H1 (cell line): Measurements from ENCODE around the gene RRBP1. TPM values are rescaled to one million over a fixed set of nuclear protein-coding genes. Genes with fewer than 3 reads are reported as not detected.

Experiments used
- CTCF ChIA-PET: fragments of 300-600 bp; sonication (Branson Sonifier 250); formaldehyde crosslinking; loops from one replicate; lab custom pipeline; 2021; ENCODE audit not compliant: partially characterized antibody; lab: Charles Lee
- POLR2A ChIA-PET: fragments of 300-600 bp; sonication (Branson Sonifier 250); formaldehyde crosslinking; loops from one replicate; lab custom pipeline; 2021; ENCODE audit warnings: inconsistent platforms; ENCODE audit not compliant: partially characterized antibody; lab: Charles Lee
- DNase-seq, 2 experiments: peaks; one replicate each; pipeline versions ENCODE4 v3.0.0 to v3.0.0-alpha.2; 2010 to 2022; ENCODE audit warnings: low spot score in 2 of 2, low read depth in 1 of 2, mixed read lengths in 1 of 2
- FAIRE-seq: peaks from 2 replicates; lab custom pipeline; 2011; peaks lifted over from hg19 to GRCh38; lab: Jason Lieb, UNC
- H2AFZ ChIP-seq: 2 replicates; pipeline ENCODE4 v1.8.1; 2012; ENCODE audit warnings: low read length, inconsistent platforms
- H2AK5ac ChIP-seq: 2 replicates; pipeline ENCODE4 v1.6.1; 2013; ENCODE audit warnings: low read depth, low read length
- H2BK120ac ChIP-seq: replicated peaks from 2 replicates; pipeline ENCODE3; 2013; ENCODE audit warnings: low read depth, low read length, inconsistent platforms
- H2BK12ac ChIP-seq: 2 replicates; pipeline ENCODE4 v1.6.1; 2013; ENCODE audit warnings: low read depth, low read length
- H2BK15ac ChIP-seq: 2 replicates; pipeline ENCODE4 v1.6.1; 2013; ENCODE audit warnings: low read length
- H2BK20ac ChIP-seq: 2 replicates; pipeline ENCODE4 v1.6.1; 2013; ENCODE audit warnings: low read length
- H2BK5ac ChIP-seq: 2 replicates; pipeline ENCODE4 v1.6.1; 2013; ENCODE audit warnings: low read depth, low read length
- H3K14ac ChIP-seq: 2 replicates; pipeline ENCODE4 v1.6.1; 2013; ENCODE audit warnings: inconsistent platforms; ENCODE audit not compliant: insufficient read length
- H3K18ac ChIP-seq: 2 replicates; pipeline ENCODE4 v1.6.1; 2013; ENCODE audit warnings: low read length; ENCODE audit errors: extremely low read depth
- H3K23ac ChIP-seq: 2 replicates; pipeline ENCODE4 v1.6.1; 2013; ENCODE audit warnings: inconsistent platforms; ENCODE audit not compliant: insufficient read length
- H3K23me2 ChIP-seq: 2 replicates; pipeline ENCODE4 v1.6.1; 2013; ENCODE audit warnings: low read depth, low read length
- H3K27ac ChIP-seq: 2 replicates; pipeline ENCODE4 v1.6.1; 2011; ENCODE audit warnings: low read depth, low read length, inconsistent platforms
- H3K27me3 ChIP-seq, 4 experiments: replicated peaks in 1 of 4; 1 replicate in 1 of 4; 2 replicates in 3 of 4; pipeline versions ENCODE4 v1.6.1 to v1.8.1; 2011 to 2013; ENCODE audit warnings: low read length in 3 of 4, mild to moderate bottlenecking in 3 of 4, inconsistent platforms in 2 of 4, mixed read lengths in 2 of 4, moderate library complexity in 1 of 4; ENCODE audit not compliant: control insufficient read depth in 3 of 4, insufficient read depth in 3 of 4; ENCODE audit errors: extremely low read depth in 1 of 4
- H3K36me3 ChIP-seq, 4 experiments: 2 replicates each; pipeline versions ENCODE4 v1.6.1 to v1.8.1; 2011 to 2013; ENCODE audit warnings: mild to moderate bottlenecking in 4 of 4, low read length in 3 of 4, moderate library complexity in 2 of 4, control low read depth in 1 of 4, inconsistent platforms in 1 of 4; ENCODE audit not compliant: insufficient read depth in 4 of 4, control insufficient read depth in 2 of 4
- H3K4ac ChIP-seq: replicated peaks from 2 replicates; pipeline ENCODE3; 2013; ENCODE audit warnings: low read length, low read depth, mixed read lengths, inconsistent platforms; ENCODE audit not compliant: insufficient read length
- H3K4me1 ChIP-seq, 4 experiments: replicated peaks in 1 of 4; 1 replicate in 1 of 4; 2 replicates in 3 of 4; pipeline versions ENCODE4 v1.6.1 to v1.8.1; 2011 to 2013; ENCODE audit warnings: low read length in 3 of 4, inconsistent platforms in 2 of 4, mixed read lengths in 1 of 4; ENCODE audit not compliant: insufficient read depth in 4 of 4, control insufficient read depth in 3 of 4
- H3K4me2 ChIP-seq, 2 experiments: 2 replicates each; pipeline versions ENCODE4 v1.6.1 to v1.8.1; 2011 to 2013; ENCODE audit warnings: low read depth in 2 of 2, low read length in 2 of 2, control low read depth in 1 of 2, inconsistent platforms in 1 of 2, mild to moderate bottlenecking in 1 of 2; ENCODE audit not compliant: insufficient read depth in 1 of 2
- H3K4me3 ChIP-seq, 4 experiments: fragments of 200-600, 300-600 bp in 1 of 4; sonication (generic), shearing (Covaris generic), sonication (Bioruptor Twin) in 1 of 4; 2 replicates each; pipeline versions ENCODE4 v1.5.1 to v1.8.1; 2011 to 2016; ENCODE audit warnings: low read length in 4 of 4, low read depth in 3 of 4, control low read depth in 2 of 4, inconsistent platforms in 2 of 4, mild to moderate bottlenecking in 2 of 4, mixed read lengths in 1 of 4, moderate library complexity in 1 of 4; ENCODE audit not compliant: insufficient read depth in 2 of 4; ENCODE audit errors: extremely low read depth in 1 of 4
- H3K56ac ChIP-seq: replicated peaks from 2 replicates; pipeline ENCODE3; 2013; ENCODE audit warnings: low read depth, mild to moderate bottlenecking, mixed read lengths, low read length, inconsistent platforms; ENCODE audit not compliant: insufficient read length
- H3K79me1 ChIP-seq: 2 replicates; pipeline ENCODE4 v1.6.1; 2013; ENCODE audit warnings: low read depth, low read length, control low read depth
- H3K79me2 ChIP-seq, 2 experiments: 2 replicates each; pipeline versions ENCODE4 v1.6.1 to v1.8.1; 2012 to 2013; ENCODE audit warnings: low read length in 2 of 2, mild to moderate bottlenecking in 2 of 2, inconsistent platforms in 1 of 2; ENCODE audit not compliant: insufficient read depth in 2 of 2, control insufficient read depth in 1 of 2
- H3K9ac ChIP-seq, 4 experiments: replicated peaks in 1 of 4; 1 replicate in 1 of 4; 2 replicates in 3 of 4; pipeline versions ENCODE4 v1.6.1 to v1.8.1; 2011 to 2013; ENCODE audit warnings: low read depth in 3 of 4, low read length in 3 of 4, control low read depth in 2 of 4, mild to moderate bottlenecking in 2 of 4, moderate library complexity in 2 of 4, inconsistent platforms in 1 of 4; ENCODE audit errors: extremely low read depth in 1 of 4
- H3K9me3 ChIP-seq, 2 experiments: 2 replicates each; pipeline versions ENCODE4 v1.6.1 to v1.8.1; 2012 to 2013; ENCODE audit warnings: mild to moderate bottlenecking in 2 of 2, moderate library complexity in 2 of 2, control low read depth in 1 of 2, inconsistent platforms in 1 of 2, low read depth in 1 of 2, low read length in 1 of 2, mixed read lengths in 1 of 2; ENCODE audit not compliant: insufficient read depth in 2 of 2
- H4K20me1 ChIP-seq, 2 experiments: replicated peaks in 1 of 2; 2 replicates each; pipeline versions ENCODE3 to v1.8.1; 2011 to 2013; ENCODE audit warnings: inconsistent platforms in 2 of 2, low read length in 2 of 2, mild to moderate bottlenecking in 1 of 2; ENCODE audit not compliant: insufficient read depth in 2 of 2, control insufficient read depth in 1 of 2
- H4K5ac ChIP-seq: 2 replicates; pipeline ENCODE4 v1.6.1; 2013; ENCODE audit warnings: low read length, low read depth, mixed read lengths, inconsistent platforms; ENCODE audit not compliant: insufficient read length
- H4K8ac ChIP-seq: 2 replicates; pipeline ENCODE4 v1.8.0; 2013; ENCODE audit warnings: mild to moderate bottlenecking, moderate library complexity, low read length, inconsistent platforms; ENCODE audit not compliant: insufficient read depth; ENCODE audit errors: extremely low read depth
- H4K91ac ChIP-seq: replicated peaks from 2 replicates; pipeline ENCODE3; 2013; ENCODE audit warnings: low read length, mixed read lengths, inconsistent platforms; ENCODE audit not compliant: insufficient read length
- CBX5 ChIP-seq: fragments of 300-800, 300-1000 bp; sonication (generic); IDR thresholded peaks from 2 replicates; pipeline ENCODE4 v1.7.1; 2016; ENCODE audit warnings: antibody characterized with exemption, low read length, low read depth
- CEBPB ChIP-seq: IDR thresholded peaks from 2 replicates; pipeline ENCODE4 v1.6.1; 2012; ENCODE audit warnings: low read depth, low read length
- SAP30 ChIP-seq: fragments of 300-600 bp; sonication (generic); IDR thresholded peaks from 2 replicates; pipeline ENCODE4 v1.7.1; 2012; ENCODE audit warnings: low read length, moderate library complexity, mild to moderate bottlenecking, inconsistent platforms; ENCODE audit not compliant: insufficient read depth, insufficient replicate concordance
- USF2 ChIP-seq: IDR thresholded peaks from 2 replicates; pipeline ENCODE4 v1.6.1; 2011; ENCODE audit warnings: low read length, improper control_type of control experiment
- WGBS, 2 experiments: shearing (Covaris generic) in 1 of 2; methylation state at CpG; one replicate each; pipeline versions ENCODE4 v1.1.6 to v1.1.7; 2013 to 2015; ENCODE audit warnings: low lambda C conversion rate in 2 of 2, mixed read lengths in 2 of 2, inconsistent platforms in 1 of 2, low coverage in 1 of 2, missing lambda C conversion rate in 1 of 2; ENCODE audit not compliant: insufficient replicate concordance in 2 of 2, insufficient coverage in 1 of 2, insufficient read length in 1 of 2; ENCODE audit errors: extremely low coverage in 1 of 2, missing lambda C conversion rate in 1 of 2; 5-methylcytosine and 5-hydroxymethylcytosine counted together
- polyA plus RNA-seq, 7 experiments: library from polyadenylated mRNA; depleted of rRNA in 3 of 7; stranded (reverse) in 5 of 7; unstranded in 2 of 7; fragments of >200 nt in 5 of 7; fragments of 200-250 nt in 2 of 7; gene quantifications; 1 replicate in 5 of 7; 2 replicates in 1 of 7; 4 replicates in 1 of 7; pipeline versions ENCODE4 v1.2.1 to v1.2.3, GENCODE V29; 2011 to 2013; ENCODE audit warnings: missing spikeins in 2 of 7, mixed read lengths in 2 of 7
- total RNA-seq: library from RNA; stranded (reverse); fragmentation: NEBNext Ultra II Directional; extraction: Animal tissue kit (Norgen Biotek cat#: 25700); gene quantifications from 2 replicates; pipeline ENCODE4 v1.2.1, GENCODE V29; 2021

Gene RRBP1
- total and polyA plus RNA-seq, 2 of the 8 experiments (the other 6 are each of a cell fraction or from before 2014, with no cell fraction given): 15.9 to 157 TPM

GRCh38 chr20:17708675-17709360 lies 26.8 kb upstream of the RRBP1 start:
- no peak overlapping the region for H2BK12ac ChIP-seq
- WGBS, 2 experiments: 91% methylated on average over 7 of the region's 7 CpGs; no CpG with 5 or more reads in 1 of the 2 experiments
- H3K4me2 ChIP-seq: no peak overlapping the region
- H3K4me3 ChIP-seq: no peak overlapping the region
- no peak overlapping the region for H2AK5ac ChIP-seq
- ChIA-PET POLR2A (no interaction called here), CTCF (interaction anchor here (0.9 to 4.2 kb wide), 9 partner anchors 9 to 198 kb away, joined by 3 to 14 read pairs (median 3); partner anchors contain the start of gene BANF2)
- FAIRE-seq (no peak), DNase-seq (no peak)
- H3K79me2 ChIP-seq: no peaks in the 10 kb centered on the region
- no peak overlapping the region for H3K23ac ChIP-seq
- H2BK20ac ChIP-seq: no peak overlapping the region
- H2BK5ac ChIP-seq: no peak overlapping the region
- peaks cover 2 to 12% (median 7%) of the 10 kb centered on the region in 4 experiments for H3K4me1 ChIP-seq
- H2AFZ ChIP-seq: no peak overlapping the region
- TF ChIP-seq USF2: no peak
- no peak for TF ChIP-seq SAP30
- no peak for TF ChIP-seq CEBPB
- no peak for TF ChIP-seq CBX5
- no peak overlapping the region for H2BK120ac ChIP-seq
- no peaks in the 10 kb centered on the region for H4K20me1 ChIP-seq
- no peak overlapping the region for H3K14ac ChIP-seq
- no peaks in the 10 kb centered on the region for H3K36me3 ChIP-seq
- H3K27me3 ChIP-seq: no peaks in the 10 kb centered on the region
- no peak overlapping the region for H4K91ac ChIP-seq
- no peak overlapping the region for H3K56ac ChIP-seq
- H3K18ac ChIP-seq: no peak overlapping the region
- H3K27ac ChIP-seq: no peak overlapping the region
- no peak overlapping the region for H2BK15ac ChIP-seq
- no peaks in the 10 kb centered on the region for H3K9me3 ChIP-seq
- no peak overlapping the region for H3K4ac ChIP-seq
- H3K79me1 ChIP-seq: no peaks in the 10 kb centered on the region
- 0 out of 2 replicates have a peak, but pooled peaks cover 2% of the 10 kb centered on the region for H3K23me2 ChIP-seq
- H4K5ac ChIP-seq: no peak overlapping the region
- H4K8ac ChIP-seq: no peak overlapping the region
- no peak overlapping the region for H3K9ac ChIP-seq
